ENCODE data around the gene UBE2M. TPM values are rescaled to one million over a fixed set of nuclear protein-coding genes. Genes with fewer than 3 reads are reported as not detected.

The UBE2M gene
- total RNA-seq, 1 donor from 2014 or later, result 64.0 TPM

- no peak for DNase-seq (ENCODE audit: low spot score)
Measured at GRCh38 chr19:58570770-58571574, 12.6 kb upstream of the UBE2M start.

GRCh38 chr19:58569943-58570670 lies 11.7 kb upstream of the UBE2M start:
- no peak for DNase-seq (ENCODE audit: low spot score)

GRCh38 chr19:58569191-58569942 lies 11.0 kb upstream of the UBE2M start:
- DNase-seq (ENCODE audit: low spot score), result no peak

GRCh38 chr19:58568453-58569130 lies 10.2 kb upstream of the UBE2M start:
- no peak for DNase-seq (ENCODE audit: low spot score)

- DNase-seq (ENCODE audit: low spot score), result no peak
Measured at GRCh38 chr19:58566989-58567388, 8.6 kb upstream of the UBE2M start.

- no peak for DNase-seq (ENCODE audit: low spot score)
Measured at GRCh38 chr19:58563823-58564222, 5.4 kb upstream of the UBE2M start.

GRCh38 chr19:58563034-58563573 lies 4.7 kb upstream of the UBE2M start:
- no peak for DNase-seq (ENCODE audit: low spot score)

- DNase-seq (ENCODE audit: low spot score), result peak; percentile 38
Measured at GRCh38 chr19:58562122-58563033, 4.0 kb upstream of the UBE2M start.

GRCh38 chr19:58561373-58562121 lies 3.1 kb upstream of the UBE2M start:
- no peak for DNase-seq (ENCODE audit: low spot score)

GRCh38 chr19:58560921-58561320 lies 2.5 kb upstream of the UBE2M start:
- no peak for DNase-seq (ENCODE audit: low spot score)

GRCh38 chr19:58560007-58560887 lies 1.8 kb upstream of the UBE2M start:
- DNase-seq (ENCODE audit: low spot score), result no peak

- peak; percentile 89 for DNase-seq (ENCODE audit: low spot score)
Measured at GRCh38 chr19:58559275-58560006, 1.0 kb upstream of the UBE2M start.

GRCh38 chr19:58558623-58559274 lies 338 bp upstream of the UBE2M start:
- peak; percentile 100 for DNase-seq (ENCODE audit: low spot score)

GRCh38 chr19:58557221-58558065 lies 968 bp downstream of the UBE2M start:
- DNase-seq (ENCODE audit: low spot score), result no peak

- DNase-seq (ENCODE audit: low spot score), result no peak
Measured at GRCh38 chr19:58556622-58557220, 1.7 kb downstream of the UBE2M start.
